ENCODE results near the gene DNPEP. TPM values are rescaled to one million over a fixed set of nuclear protein-coding genes. Genes with fewer than 3 reads are reported as not detected.

DNPEP gene
- 49.6 TPM for total RNA-seq (ENCODE audit: unreplicated experiment)
- long read RNA-seq, transcript DNPEP-201 (15 exons, 2,425 nt), result major isoform, 27 of 41 reads
- long read RNA-seq, partial matches to known transcripts, result 1 of 41 reads
- long read RNA-seq, other reads (novel, unspliced or antisense), result 9 of 41 reads

- TF ChIP-seq CTCF (IDR thresholded peaks at IDR 0.05; ENCODE audit: unreplicated experiment), result no peak
- Mint-ChIP-seq H3K4me3 (ENCODE audit: unreplicated experiment) (peak within 1 kb of the TSS; percentile 96), H3K27me3 (ENCODE audit: unreplicated experiment) (peaks cover 8% of the 10 kb centered on the region), H3K9me3 (ENCODE audit: unreplicated experiment) (no peaks in the 10 kb centered on the region), H3K4me1 (ENCODE audit: unreplicated experiment) (peaks cover 17% of the 10 kb centered on the region), H3K36me3 (ENCODE audit: low read depth, unreplicated experiment) (peaks cover 18% of the 10 kb centered on the region), H3K27ac (ENCODE audit: unreplicated experiment) (peak within 1 kb of the TSS; percentile 72)
- peak; percentile 99 for DNase-seq (ENCODE audit: low spot score)
These were observed at the start of gene DNPEP for GRCh38 chr2:219387306-219388120. TSS of gene DNPEP (minus strand) at chr2:219387912. CDS start at chr2:219387794, 118 bp downstream.

- peaks cover 6% of the 10 kb centered on the region for H3K4me1 Mint-ChIP-seq (ENCODE audit: unreplicated experiment)
- peaks cover 26% of the 10 kb centered on the region for H3K27me3 Mint-ChIP-seq (ENCODE audit: unreplicated experiment)
- H3K9me3 Mint-ChIP-seq (ENCODE audit: unreplicated experiment), result no peaks in the 10 kb centered on the region
- TF ChIP-seq CTCF (IDR thresholded peaks at IDR 0.05; ENCODE audit: unreplicated experiment), result no peak
- peaks cover 4% of the 10 kb centered on the region for H3K36me3 Mint-ChIP-seq (ENCODE audit: low read depth, unreplicated experiment)
- no peak overlapping the region for H3K27ac Mint-ChIP-seq (ENCODE audit: unreplicated experiment)
- no peak for DNase-seq (ENCODE audit: low spot score)
- H3K4me3 Mint-ChIP-seq (ENCODE audit: unreplicated experiment), result no peak overlapping the region
These were observed 49.4 kb upstream of the DNPEP start for GRCh38 chr2:219437141-219437540.

GRCh38 chr2:219436491-219436890 is 48.8 kb upstream of the DNPEP start:
- H3K4me3 Mint-ChIP-seq (ENCODE audit: unreplicated experiment), result no peak overlapping the region
- DNase-seq (ENCODE audit: low spot score), result no peak
- H3K27me3 Mint-ChIP-seq (ENCODE audit: unreplicated experiment), result peaks cover 26% of the 10 kb centered on the region
- H3K9me3 Mint-ChIP-seq (ENCODE audit: unreplicated experiment), result no peaks in the 10 kb centered on the region
- peaks cover 6% of the 10 kb centered on the region for H3K4me1 Mint-ChIP-seq (ENCODE audit: unreplicated experiment)
- H3K36me3 Mint-ChIP-seq (ENCODE audit: low read depth, unreplicated experiment), result peaks cover 4% of the 10 kb centered on the region
- TF ChIP-seq CTCF (IDR thresholded peaks at IDR 0.05; ENCODE audit: unreplicated experiment), result no peak
- no peak overlapping the region for H3K27ac Mint-ChIP-seq (ENCODE audit: unreplicated experiment)

GRCh38 chr2:219435701-219436100 is 48.0 kb upstream of the DNPEP start:
- no peak for TF ChIP-seq CTCF (IDR thresholded peaks at IDR 0.05; ENCODE audit: unreplicated experiment)
- Mint-ChIP-seq H3K4me1 (ENCODE audit: unreplicated experiment) (peaks cover 5% of the 10 kb centered on the region), H3K9me3 (ENCODE audit: unreplicated experiment) (no peaks in the 10 kb centered on the region), H3K27me3 (ENCODE audit: unreplicated experiment) (peaks cover 19% of the 10 kb centered on the region), H3K4me3 (ENCODE audit: unreplicated experiment) (no peak overlapping the region), H3K27ac (ENCODE audit: unreplicated experiment) (no peak overlapping the region), H3K36me3 (ENCODE audit: low read depth, unreplicated experiment) (peaks cover under 1% of the 10 kb centered on the region)
- DNase-seq (ENCODE audit: low spot score), result no peak

Measured in endothelial cell (in vitro differentiated cells).